H4 (cell line): ENCODE results near the gene EFR3B. TPM values are rescaled to one million over a fixed set of nuclear protein-coding genes. Genes with fewer than 3 reads are reported as not detected.
A peak's percentile ranks its signal among the peaks of the same experiment; 100 is the strongest.

ENCODE experiments used
- DNase-seq: peaks from one replicate; pipeline ENCODE4 v3.0.0-alpha.2; 2015; ENCODE audit warnings: low spot score
- total RNA-seq: library from RNA; depleted of rRNA; stranded (reverse); fragments of >200 nt; shearing (Covaris generic); gene quantifications from 2 replicates; pipeline ENCODE4 v1.2.3, GENCODE V29; 2014

The EFR3B gene
- total RNA-seq, 1 experiment from 2014 or later, result 0.19 TPM

- DNase-seq, result no peak
Measured at GRCh38 chr2:25035537-25036220, 6.2 kb upstream of the EFR3B start.

GRCh38 chr2:25036221-25036559 is 5.7 kb upstream of the EFR3B start:
- DNase-seq, result no peak

GRCh38 chr2:25039126-25039525 is 2.8 kb upstream of the EFR3B start:
- DNase-seq, result no peak

GRCh38 chr2:25041307-25041927 is 459 bp upstream of the EFR3B start:
- no peak for DNase-seq

GRCh38 chr2:25042321-25043240 is 705 bp downstream of the EFR3B start:
- DNase-seq, result no peak

GRCh38 chr2:25043241-25043867 is 1.5 kb downstream of the EFR3B start:
- peak; percentile 29 for DNase-seq

- DNase-seq, result no peak
Measured at GRCh38 chr2:25044011-25044410, 2.1 kb downstream of the EFR3B start.

GRCh38 chr2:25044990-25045389 is 3.1 kb downstream of the EFR3B start:
- no peak for DNase-seq

GRCh38 chr2:25049422-25049821 is 7.5 kb downstream of the EFR3B start:
- DNase-seq, result no peak

GRCh38 chr2:25050128-25050527 is 8.3 kb downstream of the EFR3B start:
- no peak for DNase-seq

- no peak for DNase-seq
Measured at GRCh38 chr2:25053041-25053440, 11.2 kb downstream of the EFR3B start.

GRCh38 chr2:25054720-25055119 is 12.8 kb downstream of the EFR3B start:
- DNase-seq, result no peak

GRCh38 chr2:25055376-25055920 is 13.6 kb downstream of the EFR3B start:
- no peak for DNase-seq

- DNase-seq, result no peak
Measured at GRCh38 chr2:25056098-25056821, 14.4 kb downstream of the EFR3B start.

- no peak for DNase-seq
Measured at GRCh38 chr2:25062511-25062917, 20.6 kb downstream of the EFR3B start.

GRCh38 chr2:25063876-25064660 is 22.2 kb downstream of the EFR3B start:
- no peak for DNase-seq

GRCh38 chr2:25065768-25066167 is 23.9 kb downstream of the EFR3B start:
- DNase-seq, result no peak

GRCh38 chr2:25066455-25066854 is 24.6 kb downstream of the EFR3B start:
- DNase-seq, result no peak

GRCh38 chr2:25068217-25068616 is 26.3 kb downstream of the EFR3B start:
- DNase-seq, result no peak

GRCh38 chr2:25071966-25072365 is 30.1 kb downstream of the EFR3B start:
- no peak for DNase-seq
